CD4-positive, alpha-beta T cell treated with Interleukin-4 for 1 hour (primary cell): ENCODE data around the gene TCERG1L.
"Not testable (repeated sequence)": the region's sequence is repeated elsewhere in the genome, so short reads cannot be mapped to it uniquely, and the experiment has no call there.

Experiments
- DNase-seq, 2 donors: peaks; one replicate each; pipeline ENCODE4 v3.0.0-alpha.2; 2020 to 2022

Gene TCERG1L

GRCh38 chr10:131311661-131312477 lies at the start of gene TCERG1L:
Gene TCERG1L, minus strand, starts transcription at chr10:131311721. Its CDS starts 86 bp downstream, at chr10:131311635.
- no peak for DNase-seq

GRCh38 chr10:131358741-131359442 lies 47.4 kb upstream of the TCERG1L start:
- DNase-seq, result no peak

- DNase-seq, result no peak
Measured at GRCh38 chr10:131356442-131356841, 44.9 kb upstream of the TCERG1L start.

- DNase-seq, result no peak
Measured at GRCh38 chr10:131355881-131356280, 44.4 kb upstream of the TCERG1L start.

- no peak for DNase-seq
Measured at GRCh38 chr10:131355056-131355455, 43.5 kb upstream of the TCERG1L start.

- DNase-seq, result no peak
Measured at GRCh38 chr10:131354380-131354779, 42.9 kb upstream of the TCERG1L start.

- no peak for DNase-seq
Measured at GRCh38 chr10:131352765-131353290, 41.3 kb upstream of the TCERG1L start.

- no peak for DNase-seq
Measured at GRCh38 chr10:131350660-131351059, 39.1 kb upstream of the TCERG1L start.

- no peak for DNase-seq
Measured at GRCh38 chr10:131350245-131350644, 38.7 kb upstream of the TCERG1L start.

GRCh38 chr10:131346456-131346855 lies 34.9 kb upstream of the TCERG1L start:
- no peak for DNase-seq

GRCh38 chr10:131345691-131346090 lies 34.2 kb upstream of the TCERG1L start:
- DNase-seq, result no peak

- DNase-seq, result no peak
Measured at GRCh38 chr10:131344747-131345146, 33.2 kb upstream of the TCERG1L start.

- no peak for DNase-seq
Measured at GRCh38 chr10:131337741-131338140, 26.2 kb upstream of the TCERG1L start.

- DNase-seq, result no peak
Measured at GRCh38 chr10:131332821-131333220, 21.3 kb upstream of the TCERG1L start.

GRCh38 chr10:131323880-131324279 lies 12.4 kb upstream of the TCERG1L start:
- DNase-seq, result no peak

- DNase-seq, result no peak
Measured at GRCh38 chr10:131323025-131323424, 11.5 kb upstream of the TCERG1L start.

GRCh38 chr10:131322575-131322974 lies 11.1 kb upstream of the TCERG1L start:
- not testable (repeated sequence) for DNase-seq

- no peak for DNase-seq
Measured at GRCh38 chr10:131320860-131321604, 9.5 kb upstream of the TCERG1L start.

- no peak for DNase-seq
Measured at GRCh38 chr10:131318814-131319213, 7.3 kb upstream of the TCERG1L start.

GRCh38 chr10:131318291-131318690 lies 6.8 kb upstream of the TCERG1L start:
- DNase-seq, result no peak

GRCh38 chr10:131316321-131317075 lies 5.0 kb upstream of the TCERG1L start:
- DNase-seq, result no peak

GRCh38 chr10:131315344-131315743 lies 3.8 kb upstream of the TCERG1L start:
- DNase-seq, result no peak
